Measurements from ENCODE around the gene SLIT1.

The SLIT1 gene

DNA sequence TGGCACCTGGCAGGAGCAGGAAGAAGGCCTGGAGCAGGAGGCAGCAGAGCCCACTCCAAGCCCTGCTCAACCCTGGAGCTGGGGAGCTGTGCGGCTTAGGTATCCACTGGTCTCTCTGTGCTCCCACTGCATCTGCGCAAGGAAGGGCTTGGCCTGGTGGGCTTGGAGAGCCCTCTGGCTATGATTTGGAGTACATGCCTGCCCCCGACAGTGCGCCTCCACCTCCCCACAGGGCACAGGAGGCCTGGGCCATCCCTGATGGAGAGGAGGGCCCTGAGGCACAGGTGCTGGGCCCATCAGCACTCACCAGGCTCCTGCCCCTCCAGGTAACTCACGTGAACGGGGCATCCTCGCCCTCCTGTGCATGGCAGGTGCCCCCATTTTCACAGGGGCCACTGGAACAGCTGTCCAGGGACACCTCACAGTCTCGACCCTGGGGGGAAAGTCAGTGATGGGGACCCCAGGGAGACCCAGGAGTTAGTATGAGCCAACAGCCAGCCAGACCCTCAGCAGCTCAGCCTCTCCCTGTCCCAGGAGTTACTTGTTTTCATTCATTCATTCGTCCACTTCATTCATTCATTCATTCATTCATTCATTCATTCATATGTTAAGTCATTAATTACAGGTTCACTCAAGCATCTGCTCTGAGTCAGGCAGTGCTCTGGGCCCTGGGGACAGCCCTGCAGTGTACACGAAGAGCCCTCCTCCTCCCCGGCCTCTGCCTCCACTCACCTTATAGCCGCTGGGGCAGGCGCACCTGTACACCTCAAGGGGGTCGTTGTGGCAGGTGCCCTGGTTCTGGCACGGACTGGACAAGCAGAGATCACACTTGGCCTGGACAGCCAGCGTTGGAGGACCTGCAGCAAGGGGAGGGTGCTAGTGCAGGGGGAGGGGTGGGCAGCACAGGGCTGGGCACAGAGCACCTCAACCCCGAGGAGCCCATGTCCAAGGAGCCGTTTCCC lies 167.2 kb downstream of the SLIT1 start:
- DNase-seq, result no peak

DNA sequence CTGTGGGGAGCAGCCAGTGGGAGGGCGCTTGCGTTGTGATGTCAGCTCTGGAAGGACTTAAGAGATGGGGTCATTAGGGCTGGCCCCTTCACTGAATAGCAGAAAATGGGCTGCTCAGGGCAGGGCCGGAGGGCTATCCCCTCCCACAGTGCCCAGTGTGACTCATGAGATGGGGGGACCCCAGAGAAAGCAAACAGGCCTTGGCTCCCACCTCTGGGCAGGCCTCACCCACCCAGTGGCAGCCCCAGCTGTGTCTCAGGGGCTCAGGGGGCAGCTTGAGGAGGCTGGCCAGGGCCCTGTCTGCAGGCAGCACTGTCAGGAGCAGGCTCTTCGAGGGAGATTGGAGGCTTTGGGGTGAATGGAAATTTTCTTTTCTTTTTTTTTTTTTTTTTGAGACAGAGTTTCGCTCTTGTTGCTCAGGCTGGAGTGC lies 168.3 kb downstream of the SLIT1 start:
- no peak for DNase-seq

DNA sequence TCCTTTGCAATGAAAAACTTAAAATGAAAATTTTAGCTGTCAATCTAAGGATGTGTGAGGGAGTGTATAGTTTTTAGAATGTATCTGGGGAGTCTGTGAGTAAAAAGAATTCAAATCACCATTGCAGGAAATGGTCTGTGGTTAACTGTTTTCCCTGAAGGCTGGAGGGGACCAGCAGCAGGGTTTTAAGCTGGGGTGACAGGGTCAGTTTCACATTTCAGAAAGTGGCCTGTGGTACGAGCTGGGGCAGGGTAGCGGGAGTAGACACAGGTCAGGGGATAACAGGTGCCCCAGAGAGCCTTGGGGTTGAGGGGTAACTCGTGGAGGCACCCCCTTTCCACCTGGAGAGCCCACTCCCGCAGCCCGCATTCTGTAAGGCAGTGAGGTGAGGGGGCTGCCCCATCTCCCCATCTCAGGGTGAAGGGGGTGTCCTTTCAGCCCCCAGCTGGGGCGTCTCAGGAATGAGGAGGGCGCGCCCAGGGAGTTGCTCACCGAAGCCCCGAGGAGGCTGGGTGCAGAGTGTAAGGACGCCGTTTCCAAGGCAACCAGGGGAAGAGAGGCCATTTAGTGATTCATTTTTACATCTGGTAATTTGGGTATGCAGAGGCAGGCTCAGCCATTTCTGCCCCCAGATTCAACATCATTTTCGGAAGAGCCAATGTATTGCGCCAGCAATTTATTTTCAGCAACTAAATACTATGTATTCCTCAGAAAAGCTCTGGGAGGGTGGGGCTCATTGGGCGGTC lies 168.9 kb downstream of the SLIT1 start:
- no peak for DNase-seq

DNA sequence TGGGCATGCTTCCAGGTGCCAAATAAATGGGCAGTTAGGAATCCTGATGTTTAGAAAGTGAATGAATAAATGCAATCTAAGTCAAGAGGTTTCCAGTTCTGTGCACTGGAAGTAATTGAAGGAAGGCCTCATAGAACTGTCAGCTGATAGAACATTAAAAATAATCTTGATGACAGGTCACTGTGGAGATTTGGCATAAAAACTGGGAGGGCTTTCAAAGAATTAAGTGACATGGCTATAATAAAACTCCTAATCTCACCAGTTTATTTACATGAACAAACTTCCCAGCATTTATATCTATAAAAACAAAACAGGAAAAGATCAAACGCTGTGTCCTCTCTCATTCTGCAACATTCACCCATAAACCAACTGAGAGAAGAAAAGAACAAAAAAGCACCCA lies 170.5 kb downstream of the SLIT1 start:
- DNase-seq, result no peak

DNA sequence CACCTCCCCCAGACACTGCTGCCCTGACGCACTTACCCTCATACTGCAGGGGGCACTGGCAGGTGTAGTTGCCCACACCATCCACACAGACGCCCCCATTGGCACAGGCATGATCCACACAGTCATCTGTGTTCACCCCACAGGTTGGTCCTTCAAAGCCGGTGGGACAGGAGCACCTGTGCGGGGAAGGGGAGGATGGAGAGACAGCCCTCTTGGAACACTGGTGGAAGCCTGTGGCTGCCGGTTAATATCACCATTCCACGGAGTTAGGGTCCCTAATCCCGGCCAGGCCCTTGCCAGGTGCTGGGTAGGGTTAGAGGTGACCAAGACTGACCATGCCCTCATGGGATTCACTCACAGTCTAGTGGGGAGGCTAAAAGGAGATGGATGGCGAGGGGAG lies 171.8 kb downstream of the SLIT1 start:
- no peak for DNase-seq

DNA sequence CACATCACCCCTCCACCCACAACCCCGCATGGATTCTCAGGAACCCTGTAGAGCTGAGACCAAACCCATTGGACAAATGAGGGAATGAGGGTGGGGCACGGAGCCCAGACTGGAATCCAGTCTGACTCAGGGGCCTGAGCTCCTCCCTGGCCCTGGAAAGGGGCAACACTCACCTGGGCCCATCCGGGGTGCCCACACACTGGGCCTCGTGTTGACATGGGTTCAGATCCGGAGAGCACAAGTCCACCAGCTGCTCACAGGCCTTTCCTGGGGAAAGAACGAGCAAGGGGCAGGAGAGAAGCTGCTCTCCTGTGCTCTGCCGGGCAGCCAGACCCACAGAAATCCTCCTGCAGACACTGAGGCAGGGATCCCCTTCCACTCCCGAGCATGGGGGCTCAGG lies 172.2 kb downstream of the SLIT1 start:
- DNase-seq, result no peak

DNA sequence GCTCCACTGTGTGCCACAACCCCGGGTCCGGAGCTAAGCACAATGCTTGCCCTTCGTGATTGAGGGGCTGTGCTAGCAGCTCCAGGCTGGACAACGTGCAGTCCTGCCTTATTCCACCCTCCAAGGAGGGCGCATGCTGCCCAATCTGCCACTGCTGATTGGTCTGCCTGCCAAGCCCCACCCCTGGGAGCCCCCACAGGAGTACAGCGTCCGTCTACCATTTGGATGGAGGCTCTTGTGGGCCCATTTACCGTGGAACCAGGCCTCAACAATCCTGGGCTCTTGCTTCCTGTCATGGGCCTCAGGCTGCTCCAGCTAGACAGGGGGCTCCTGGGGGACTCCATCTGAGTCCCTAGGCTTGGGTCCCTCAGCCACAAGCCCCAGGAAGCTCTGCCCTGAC lies 173.3 kb downstream of the SLIT1 start:
- DNase-seq, result no peak

DNA sequence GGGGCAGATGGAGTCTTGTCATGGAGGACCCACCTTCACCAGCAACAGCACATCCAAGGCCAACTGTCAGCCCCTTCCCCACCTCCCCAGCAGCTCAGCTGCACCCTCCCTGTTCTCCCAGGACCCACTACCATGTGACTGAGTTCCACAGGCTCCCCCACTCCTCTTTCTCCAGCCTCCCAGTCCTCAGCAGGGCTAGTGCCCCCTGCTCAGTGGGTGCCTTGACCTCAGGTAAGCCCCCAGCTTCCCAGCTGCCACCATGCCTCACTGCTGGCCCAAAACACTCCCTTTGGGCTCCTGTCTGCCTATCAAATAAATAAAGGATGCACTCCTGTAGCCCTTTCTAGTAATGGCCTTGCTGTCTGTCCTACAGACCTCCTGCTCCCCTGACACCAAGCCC lies 174.4 kb downstream of the SLIT1 start:
- DNase-seq, result no peak

DNA sequence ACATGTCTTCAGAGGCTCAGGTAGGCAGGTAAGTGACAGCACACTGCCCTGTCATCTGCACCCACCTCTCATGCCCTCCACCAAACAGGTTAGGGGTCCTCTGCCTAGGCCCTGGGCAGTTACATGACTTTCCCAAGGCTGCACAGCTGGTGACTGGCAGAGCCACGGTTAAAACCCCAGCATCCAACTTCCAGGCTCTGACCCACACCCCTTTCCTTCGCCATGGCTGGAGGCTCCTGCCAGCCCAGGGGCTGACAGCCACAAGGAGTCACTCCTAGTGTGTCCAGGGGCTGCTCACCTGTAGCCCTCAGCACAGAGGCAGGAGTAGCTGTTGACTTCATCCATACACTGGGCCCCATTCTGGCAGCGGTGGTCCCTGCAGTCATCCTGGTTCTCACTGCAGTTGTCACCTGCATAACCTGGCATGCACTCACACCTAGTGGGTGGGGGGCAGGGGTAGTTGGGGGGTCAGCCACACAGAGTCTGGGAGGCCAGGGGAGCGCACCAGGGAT lies 175.0 kb downstream of the SLIT1 start:
- no peak for DNase-seq

DNA sequence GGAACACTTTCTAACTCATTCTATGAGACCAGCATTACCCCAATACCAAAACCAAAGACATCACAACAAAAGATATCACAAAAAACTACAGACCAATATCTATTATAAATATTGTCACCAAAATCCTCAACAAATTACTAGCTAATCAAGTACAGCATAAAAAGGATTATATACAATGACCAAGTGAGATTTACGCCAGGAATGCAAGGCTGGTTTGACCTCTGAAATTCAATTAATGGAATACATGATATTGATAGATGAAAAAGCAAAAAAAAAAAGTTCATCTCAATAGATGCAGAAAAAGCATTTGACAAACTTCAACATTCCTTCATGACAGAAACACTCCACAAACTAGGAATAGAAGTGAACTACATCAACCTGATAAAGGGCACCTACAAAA lies 178.3 kb downstream of the SLIT1 start:
- no peak for DNase-seq

DNA sequence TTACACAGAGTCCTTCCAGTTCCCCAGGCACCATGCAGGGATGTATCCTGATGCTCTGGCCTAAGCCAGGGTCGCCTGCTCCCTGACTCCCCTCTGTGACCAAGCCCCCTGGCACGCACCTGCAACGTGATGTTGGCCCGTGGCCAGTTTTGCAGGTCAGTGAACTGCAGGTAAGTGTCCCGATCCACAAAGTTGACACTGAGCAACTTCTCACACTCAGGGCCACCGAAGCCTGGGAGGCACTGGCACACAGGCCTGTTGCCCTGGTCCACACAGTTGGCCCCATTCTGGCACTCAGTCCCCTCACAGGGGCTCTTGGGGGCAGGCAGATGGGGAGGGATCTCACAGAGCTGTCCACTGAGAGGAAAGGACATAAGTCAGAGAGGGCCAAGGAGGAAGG lies 179.4 kb downstream of the SLIT1 start:
- DNase-seq, result no peak

DNA sequence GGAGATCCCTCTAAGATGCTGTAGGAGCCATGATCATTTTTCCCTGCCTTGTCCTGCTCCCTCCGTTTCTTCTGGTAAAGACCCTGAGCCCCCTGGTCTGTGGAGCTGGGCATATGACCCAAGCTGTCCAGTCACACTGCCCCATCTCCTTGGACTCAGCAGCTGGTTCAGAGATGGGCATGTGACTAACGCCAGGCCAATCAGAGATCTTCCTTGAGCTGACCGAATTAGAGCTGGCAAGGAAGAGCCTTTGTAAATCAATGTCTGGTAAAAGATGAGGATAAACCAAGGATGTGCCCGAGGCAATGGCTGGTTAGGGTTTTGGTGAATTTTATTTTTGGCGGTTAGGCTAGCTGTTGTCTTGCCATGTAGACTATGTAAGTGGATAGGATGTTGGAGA lies 180.4 kb downstream of the SLIT1 start:
- no peak for DNase-seq

DNA sequence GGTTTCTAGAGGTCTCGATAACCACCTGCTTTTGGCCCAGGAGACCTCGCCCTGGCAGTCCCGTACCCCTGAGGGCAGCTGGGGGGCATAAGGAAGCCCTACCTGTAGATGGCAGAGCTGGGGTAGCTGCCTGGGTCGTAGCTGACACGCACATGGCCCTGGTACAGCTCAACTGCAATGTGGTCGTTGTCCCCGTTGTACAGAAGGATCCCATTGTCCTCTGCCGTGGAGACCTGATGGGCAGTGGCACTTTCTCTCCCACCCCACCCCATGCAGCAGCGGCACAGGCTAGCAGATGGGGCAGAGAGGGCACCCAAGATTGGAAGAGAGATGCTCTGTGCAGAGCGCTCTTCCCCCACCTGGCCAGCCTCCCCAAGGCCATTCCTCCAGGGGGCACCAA lies 181.2 kb downstream of the SLIT1 start:
- no peak for DNase-seq

DNA sequence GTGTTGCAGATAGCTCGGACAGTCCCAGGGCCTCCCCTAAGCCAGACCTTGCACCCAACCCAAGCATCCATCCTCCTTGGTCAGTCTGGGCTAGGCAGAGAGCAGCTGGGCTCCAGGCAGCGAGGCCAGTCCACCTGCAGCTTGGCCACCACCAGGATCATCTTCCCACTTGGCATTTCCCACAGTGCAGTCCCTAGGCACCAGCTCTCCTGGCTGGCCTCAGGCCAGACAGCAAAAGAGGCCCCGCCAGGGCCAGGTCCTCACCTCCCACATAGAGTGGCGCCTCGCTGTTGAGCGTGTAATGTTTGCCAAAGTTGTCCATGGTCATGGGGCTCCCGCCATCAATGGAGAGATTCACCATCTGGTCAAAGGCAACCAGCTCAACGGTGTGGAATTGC lies 182.0 kb downstream of the SLIT1 start:
- DNase-seq, result no peak

DNA sequence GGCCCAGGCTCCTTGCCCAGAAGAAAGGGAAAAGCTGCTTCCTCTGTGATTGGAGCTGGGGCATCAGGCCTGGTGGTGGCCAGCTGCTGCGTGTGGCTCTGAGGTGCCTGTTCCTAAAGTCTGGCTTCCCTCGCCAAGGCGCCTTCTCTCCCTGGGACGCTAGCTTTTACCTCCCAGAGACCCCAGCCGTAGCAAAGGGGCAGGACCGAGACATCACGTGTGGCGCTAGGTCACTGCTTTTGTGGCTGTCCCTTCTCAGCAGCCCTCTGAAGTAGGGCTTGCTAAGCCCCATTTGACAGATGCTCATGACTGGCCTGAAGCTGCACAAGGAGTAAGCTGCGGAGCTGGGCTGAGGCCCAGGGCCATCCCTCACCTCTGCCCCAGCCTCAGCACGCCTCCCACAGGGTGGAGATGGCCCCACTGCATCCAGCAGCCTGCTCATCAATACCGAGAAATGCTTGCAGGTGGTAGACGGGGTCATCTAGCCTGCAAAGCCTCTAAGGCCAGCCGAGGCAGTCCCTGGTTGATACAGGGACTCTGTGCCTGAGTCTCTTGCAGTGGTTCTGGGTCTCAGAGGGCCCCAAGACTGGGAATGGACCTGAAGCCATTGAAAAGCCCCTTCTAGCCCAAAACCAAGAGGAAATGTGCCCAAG lies 182.5 kb downstream of the SLIT1 start:
- DNase-seq, result no peak

DNA sequence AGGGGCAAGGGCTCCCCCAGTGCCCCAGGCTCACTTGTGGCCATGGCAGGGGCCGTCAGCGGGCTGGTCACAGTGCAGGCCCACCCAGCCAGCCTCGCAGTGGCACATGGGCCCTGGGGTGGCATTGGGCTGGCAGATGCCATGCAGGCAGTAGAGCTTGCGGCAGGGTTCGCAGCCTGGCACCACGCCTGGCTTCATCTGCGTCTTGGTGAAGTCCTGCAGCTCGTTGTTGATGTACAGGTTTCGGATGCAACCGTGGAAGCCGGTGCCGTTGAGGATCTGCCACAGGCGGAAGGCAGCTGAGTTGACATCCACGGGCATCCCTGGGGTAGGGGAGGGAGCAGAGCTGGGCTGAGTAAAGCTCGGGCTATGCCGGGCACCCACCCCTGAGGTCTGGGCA lies 183.1 kb downstream of the SLIT1 start:
- no peak for DNase-seq

DNA sequence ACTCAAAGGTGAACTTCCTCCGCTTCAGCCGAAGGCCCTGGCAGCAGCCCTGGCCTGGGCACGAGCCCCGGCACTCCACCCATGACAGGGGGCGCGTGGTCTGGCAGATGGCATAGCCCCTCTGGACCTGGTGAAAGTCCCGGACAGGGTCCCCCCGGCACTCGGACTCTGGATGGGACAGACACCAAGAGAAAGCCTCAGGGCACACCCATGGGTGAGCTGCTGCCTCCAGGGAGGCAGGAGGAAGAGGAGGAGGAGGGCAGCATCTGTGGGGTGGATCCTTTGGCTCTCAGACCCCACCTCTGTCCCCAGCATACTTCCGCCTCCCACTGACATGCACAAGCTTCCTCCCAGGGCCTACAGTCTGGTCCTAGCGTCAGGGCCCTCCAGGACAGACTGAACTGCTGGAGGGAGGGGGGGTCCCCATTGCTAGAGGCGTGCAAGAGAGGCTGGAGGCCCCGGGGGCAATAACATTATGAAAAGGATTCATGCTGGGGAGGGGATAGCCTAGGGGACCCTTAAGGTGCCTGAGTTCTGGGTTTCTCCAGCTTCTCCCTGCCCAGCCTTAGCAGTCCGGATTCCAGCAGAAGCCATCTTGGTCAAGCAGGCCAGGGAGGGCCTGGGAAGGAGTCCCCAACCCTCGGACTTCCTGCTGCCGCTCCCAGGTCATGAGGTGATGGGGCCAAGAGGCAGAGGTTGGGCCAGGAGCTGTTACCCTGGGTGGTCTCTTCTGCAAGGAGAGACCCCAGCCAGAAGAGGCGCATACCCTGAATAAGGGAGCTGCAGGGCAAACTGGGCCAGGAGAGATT lies 184.4 kb downstream of the SLIT1 start:
- DNase-seq, result no peak

DNA sequence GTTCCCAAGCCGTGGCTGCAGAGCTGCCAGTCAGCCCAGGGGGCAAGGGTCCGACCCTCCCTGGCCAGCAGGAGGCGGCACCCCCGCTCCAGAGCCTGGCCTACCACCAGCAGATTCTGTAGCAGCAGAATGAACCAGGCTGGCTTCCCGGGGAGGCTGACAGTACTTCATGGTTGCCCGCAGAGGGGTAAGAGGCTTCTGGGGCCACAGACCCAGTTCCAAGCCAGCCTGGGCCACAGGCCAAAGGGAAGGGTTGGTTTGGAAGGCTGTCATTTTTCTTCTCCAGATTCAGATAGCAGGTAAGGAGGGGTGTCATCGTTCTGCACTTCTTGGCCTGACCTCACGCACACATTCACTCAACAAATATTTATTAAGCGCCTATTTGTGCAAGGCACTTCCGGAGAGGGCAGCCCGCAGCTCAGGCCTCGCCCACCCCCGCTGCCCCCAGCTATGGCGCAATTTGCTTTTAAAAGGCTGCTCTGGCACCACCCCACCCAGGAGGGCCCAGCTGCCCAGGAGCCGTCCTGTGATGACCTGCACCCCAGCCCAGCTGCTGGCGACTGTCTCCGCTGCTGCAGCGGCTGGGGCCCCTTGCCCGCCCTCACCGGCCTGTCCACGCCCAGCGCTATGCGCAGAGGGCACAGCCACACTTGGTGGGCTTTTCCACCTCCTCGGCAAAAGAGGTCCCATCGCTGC lies 185.1 kb downstream of the SLIT1 start:
- DNase-seq, result no peak

DNA sequence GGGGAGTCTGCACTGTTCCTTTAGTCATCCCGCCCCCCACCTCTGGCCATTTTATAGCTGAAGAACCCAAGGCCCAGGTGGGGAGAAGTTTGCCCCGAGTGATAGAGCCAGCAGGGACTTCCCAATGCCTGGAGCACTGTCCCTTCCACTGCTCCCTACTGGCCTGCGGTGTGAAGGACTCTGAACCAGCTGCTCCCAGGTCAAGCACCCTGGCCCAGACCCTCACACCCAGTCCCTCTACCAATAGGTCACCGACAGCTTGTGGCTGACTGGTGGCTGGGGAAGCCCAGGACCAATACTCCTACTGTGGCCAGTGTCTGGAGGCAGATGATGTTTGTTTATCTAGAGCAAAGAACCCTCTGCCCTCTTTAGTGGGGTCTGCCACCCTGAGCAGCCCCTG lies 185.8 kb downstream of the SLIT1 start:
- DNase-seq, result no peak

DNA sequence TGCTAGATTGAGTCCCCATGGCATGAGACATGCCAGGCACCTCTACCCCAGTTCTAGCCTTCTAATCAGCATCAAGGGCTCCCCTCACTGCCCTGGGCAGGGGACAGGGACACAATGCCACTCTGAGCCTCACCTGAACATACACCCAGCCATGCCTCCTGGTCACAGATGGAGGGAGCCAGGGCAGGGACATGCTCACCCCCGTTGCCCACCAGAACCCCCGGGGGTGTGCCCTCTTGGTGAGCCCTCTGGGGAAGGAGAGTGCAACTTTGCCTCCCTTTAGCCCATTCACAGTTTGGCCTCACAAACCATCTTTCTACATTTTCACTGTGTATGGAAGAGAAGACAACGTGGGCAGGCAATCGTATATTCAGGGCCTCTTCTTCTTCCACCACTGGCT lies 186.4 kb downstream of the SLIT1 start:
- no peak for DNase-seq

DNA sequence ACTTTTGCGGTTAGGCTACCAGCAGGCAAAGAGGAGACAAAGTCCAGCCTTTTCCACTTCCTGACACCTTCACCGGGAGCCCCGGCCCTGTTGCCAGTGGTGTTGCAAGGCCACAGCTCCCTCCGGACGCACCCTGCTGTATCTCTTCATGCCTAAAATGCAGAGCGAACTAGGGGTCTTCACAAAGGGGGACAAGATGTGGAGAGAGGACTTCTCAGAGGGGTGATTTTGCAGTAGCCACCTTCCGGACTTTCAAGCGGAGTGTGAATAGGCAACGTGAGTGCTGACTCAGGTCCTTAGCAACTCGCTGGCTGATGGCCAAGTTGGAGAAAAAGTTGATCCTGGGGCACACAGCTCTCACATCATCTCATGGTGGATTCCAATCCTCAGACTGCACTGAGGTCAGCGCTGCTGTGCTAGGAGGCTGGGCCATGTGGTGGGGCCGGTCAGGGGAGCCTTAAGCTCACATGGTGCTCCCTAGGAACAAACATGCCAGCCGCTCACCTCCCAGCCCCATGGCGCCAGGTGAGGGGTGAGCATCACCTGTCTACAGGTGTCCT lies 187.3 kb downstream of the SLIT1 start:
- DNase-seq, result no peak

All from NCI-H1436 (cell line).